Keratinocyte (primary cell): ENCODE measurements around the gene FIZ1. TPM values are rescaled to one million over a fixed set of nuclear protein-coding genes. Genes with fewer than 3 reads are reported as not detected.
"Not testable (repeated sequence)": the region's sequence is repeated elsewhere in the genome, so short reads cannot be mapped to it uniquely, and the experiment has no call there.

Experiments used
- DNase-seq: peaks from one replicate; pipeline ENCODE4 v3.0.0-alpha.2; 2011; ENCODE audit warnings: low read depth, missing footprints, low spot score
- FAIRE-seq: peaks from 2 replicates; lab custom pipeline; 2011; peaks lifted over from hg19 to GRCh38; lab: Jason Lieb, UNC
- H2AFZ ChIP-seq: 2 replicates; pipeline ENCODE4 v1.6.0; 2012; ENCODE audit warnings: low read length, control low read depth, inconsistent platforms; ENCODE audit not compliant: control insufficient read depth
- H3K27ac ChIP-seq: 2 replicates; pipeline ENCODE4 v1.5.1; 2011; ENCODE audit warnings: low read length; ENCODE audit not compliant: control insufficient read depth, insufficient read depth
- H3K27me3 ChIP-seq: 3 replicates; pipeline ENCODE4 v1.6.0; 2011; ENCODE audit warnings: low read length; ENCODE audit not compliant: control insufficient read depth, insufficient read depth; ENCODE audit errors: extremely low read depth
- H3K36me3 ChIP-seq, 2 experiments: 2 replicates in 1 of 2; 3 replicates in 1 of 2; pipeline ENCODE4 v1.5.1; 2011; ENCODE audit warnings: low read length in 2 of 2, mild to moderate bottlenecking in 1 of 2; ENCODE audit not compliant: control insufficient read depth in 2 of 2, insufficient read depth in 2 of 2; ENCODE audit errors: extremely low read depth in 1 of 2
- H3K4me1 ChIP-seq: 3 replicates; pipeline ENCODE4 v1.5.1; 2011; ENCODE audit warnings: low read length; ENCODE audit not compliant: control insufficient read depth, insufficient read depth; ENCODE audit errors: extremely low read depth
- H3K4me2 ChIP-seq: 3 replicates; pipeline ENCODE4 v1.6.0; 2011; ENCODE audit warnings: low read depth, low read length; ENCODE audit not compliant: control insufficient read depth, insufficient read depth; ENCODE audit errors: extremely low read depth
- H3K4me3 ChIP-seq, 3 experiments: fragments of 200-600 bp in 1 of 3; sonication (generic) in 1 of 3; 2 replicates in 2 of 3; 3 replicates in 1 of 3; pipeline ENCODE4 v1.5.1; 2011 to 2016; ENCODE audit warnings: low read length in 3 of 3, mild to moderate bottlenecking in 3 of 3, control low read depth in 2 of 3, inconsistent platforms in 1 of 3, low read depth in 1 of 3, mixed read lengths in 1 of 3, mixed run types in 1 of 3, moderate library complexity in 1 of 3; ENCODE audit not compliant: control insufficient read depth in 2 of 3, insufficient read depth in 2 of 3; ENCODE audit errors: extremely low read depth in 1 of 3
- H3K79me2 ChIP-seq: 2 replicates; pipeline ENCODE4 v1.6.0; 2012; ENCODE audit warnings: low read length; ENCODE audit not compliant: control insufficient read depth, insufficient read depth
- H3K9ac ChIP-seq: 3 replicates; pipeline ENCODE4 v1.6.0; 2011; ENCODE audit warnings: low read length; ENCODE audit not compliant: control insufficient read depth, insufficient read depth; ENCODE audit errors: extremely low read depth
- H3K9me1 ChIP-seq: 3 replicates; pipeline ENCODE4 v1.6.0; 2011; ENCODE audit warnings: low read length; ENCODE audit not compliant: control insufficient read depth, insufficient read depth; ENCODE audit errors: extremely low read depth
- H3K9me3 ChIP-seq: 2 replicates; pipeline ENCODE4 v1.5.1; 2012; ENCODE audit warnings: low read depth, low read length; ENCODE audit not compliant: control insufficient read depth
- H4K20me1 ChIP-seq: 3 replicates; pipeline ENCODE4 v1.6.0; 2011; ENCODE audit warnings: low read length; ENCODE audit not compliant: control insufficient read depth, insufficient read depth; ENCODE audit errors: extremely low read depth
- CTCF ChIP-seq, 3 experiments: IDR thresholded peaks in 1 of 3; conservative IDR thresholded peaks in 1 of 3; optimal IDR thresholded peaks in 1 of 3; 2 replicates in 2 of 3; 3 replicates in 1 of 3; pipeline versions ENCODE3 to v1.5.1; 2011; ENCODE audit warnings: low read length in 3 of 3, mild to moderate bottlenecking in 3 of 3, moderate library complexity in 2 of 3, control low read depth in 1 of 3, inconsistent platforms in 1 of 3; ENCODE audit not compliant: insufficient read depth in 2 of 3; ENCODE audit errors: extremely low read depth in 1 of 3
- EZH2 ChIP-seq: IDR thresholded peaks from one replicate; pipeline ENCODE4 v1.6.1; 2012; ENCODE audit warnings: inconsistent platforms, mild to moderate bottlenecking, low read length, moderate library complexity
- dilution Hi-C: fragments of 300-500 bp; cut with MboI; formaldehyde crosslinking; loops from one replicate; pipeline ENCODE4 v1.7.0; 2020; ENCODE audit warnings: low sequenced_read_pairs; ENCODE audit not compliant: extremely low pct_ligation_motif_present
- polyA plus RNA-seq, 5 experiments: library from polyadenylated mRNA; depleted of rRNA in 3 of 5; stranded (reverse) in 3 of 5; stranded (forward) in 1 of 5; unstranded in 1 of 5; fragments of >200 nt; gene quantifications; 1 replicate in 1 of 5; 2 replicates in 3 of 5; 3 replicates in 1 of 5; pipeline versions ENCODE4 v1.2.1 to v1.2.3, GENCODE V29; 2011 to 2012; ENCODE audit warnings: missing spikeins in 2 of 5, low read depth in 1 of 5, low replicate concordance in 1 of 5

FIZ1 gene
- polyA plus RNA-seq, 1 donor (not counting 4 experiments of a cell fraction or from before 2014, with no cell fraction given), result 2.7 TPM

DNA sequence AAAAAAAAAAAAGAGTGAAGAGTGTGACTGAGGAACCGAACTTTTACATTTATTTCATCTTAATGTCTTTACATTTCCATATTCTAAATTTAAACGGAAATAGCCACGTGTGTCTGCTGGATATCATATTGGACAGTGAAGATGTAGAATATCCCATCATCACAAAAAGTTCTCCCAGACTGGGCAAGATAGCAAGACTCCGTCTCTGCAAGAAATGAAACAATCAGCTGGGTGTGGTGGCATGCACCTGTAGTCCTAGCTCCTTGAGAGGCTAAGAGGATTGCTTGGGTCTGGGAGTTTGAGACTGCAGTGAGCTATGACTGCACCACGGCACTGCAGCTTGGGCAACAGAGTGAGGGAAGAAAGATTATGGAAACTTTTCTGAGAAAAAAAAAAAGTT lies 22.6 kb downstream of the FIZ1 start:
- Histone ChIP-seq H3K4me3 (no peak overlapping the region), H3K36me3 (peaks cover 0 to 2% of the 10 kb centered on the region in 2 experiments), H3K79me2 (peaks cover 13% of the 10 kb centered on the region), H3K9ac (no peak overlapping the region), H3K9me1 (no peaks in the 10 kb centered on the region), H4K20me1 (no peaks in the 10 kb centered on the region), H3K4me1 (peaks cover 12% of the 10 kb centered on the region), H3K27ac (no peak overlapping the region), H3K4me2 (no peak overlapping the region), H2AFZ (no peak overlapping the region), H3K9me3 (no peaks in the 10 kb centered on the region), H3K27me3 (no peaks in the 10 kb centered on the region)
- DNase-seq (no peak), FAIRE-seq (no peak)
- dilution Hi-C loops, result no loop called here
- TF ChIP-seq EZH2, result no peak
- TF ChIP-seq CTCF (optimal IDR thresholded peaks at IDR 0.05 in 1 of 3, IDR thresholded peaks at IDR 0.05 in 1 of 3, conservative IDR thresholded peaks at IDR 0.05 in 1 of 3; ENCODE audit: extremely low read depth in 1 of 3, insufficient read depth in 2 of 3, low read length in 3 of 3), result no peak

GRCh38 chr19:55573929-55574328 lies 25.4 kb downstream of the FIZ1 start:
- H3K79me2 ChIP-seq, H3K9ac ChIP-seq, H3K4me2 ChIP-seq, H3K9me1 ChIP-seq, dilution Hi-C loops, H2AFZ ChIP-seq, FAIRE-seq, H3K36me3 ChIP-seq, H3K27ac ChIP-seq, H3K27me3 ChIP-seq, H3K9me3 ChIP-seq, H3K4me1 ChIP-seq, H3K4me3 ChIP-seq, DNase-seq, H4K20me1 ChIP-seq: not testable (repeated sequence)

DNA sequence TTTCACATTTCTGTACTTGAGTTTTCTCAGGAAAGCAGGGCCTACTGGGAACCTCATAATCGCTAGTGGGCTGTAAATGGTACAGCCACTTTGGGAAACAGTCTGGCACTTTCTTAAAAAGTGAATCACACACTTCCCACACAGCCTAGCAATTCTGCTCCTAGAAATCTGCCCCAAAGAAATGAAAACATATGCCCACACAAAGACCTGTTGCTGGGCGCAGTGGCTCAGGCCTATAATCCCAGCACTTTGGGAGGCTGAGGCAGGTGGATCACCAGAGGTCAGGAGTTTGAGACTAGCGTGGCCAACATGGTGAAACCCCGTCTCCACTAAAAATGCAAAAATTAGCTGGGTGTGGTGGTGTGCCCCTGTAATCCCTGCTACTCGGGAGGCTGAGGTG lies 29.8 kb downstream of the FIZ1 start:
- H3K9me1 ChIP-seq, H3K36me3 ChIP-seq, DNase-seq, H2AFZ ChIP-seq, H3K4me2 ChIP-seq, H4K20me1 ChIP-seq, H3K4me1 ChIP-seq, dilution Hi-C loops, H3K9ac ChIP-seq, H3K27me3 ChIP-seq, FAIRE-seq, H3K27ac ChIP-seq, H3K9me3 ChIP-seq, H3K4me3 ChIP-seq, H3K79me2 ChIP-seq: not testable (repeated sequence)
